K562 (cell line): ENCODE results near the gene ZNF121. TPM values are rescaled to one million over a fixed set of nuclear protein-coding genes. Genes with fewer than 3 reads are reported as not detected.

Experiments
- ARNT ChIP-seq, 2 experiments: fragments of 450-650 bp; IDR thresholded peaks; 2 replicates each; pipeline ENCODE4 v1.6.1; 2016; ENCODE audit warnings: mild to moderate bottlenecking in 1 of 2
- CBX5 ChIP-seq: IDR thresholded peaks from 2 replicates; pipeline ENCODE4 v1.6.1; 2014; ENCODE audit warnings: low read depth, borderline replicate concordance
- CHCHD3 ChIP-seq: fragments of 250-450 bp; sonication (Bioruptor Pico); IDR thresholded peaks from 2 replicates; pipeline ENCODE4 v2.1.2; 2022; ENCODE audit warnings: mild to moderate bottlenecking
- CHD2 ChIP-seq: IDR thresholded peaks from 2 replicates; pipeline ENCODE4 v1.6.1; 2011; ENCODE audit warnings: low read depth, low read length
- CTBP1 ChIP-seq: fragments of 450-650 bp; IDR thresholded peaks from 2 replicates; pipeline ENCODE4 v1.6.1; 2016; ENCODE audit warnings: borderline replicate concordance
- FOS ChIP-seq: IDR thresholded peaks from 3 replicates; pipeline ENCODE4 v1.6.1; 2011; ENCODE audit not compliant: insufficient read length; ENCODE audit errors: extremely low read depth
- HDAC2 ChIP-seq: fragments of 450-650 bp; IDR thresholded peaks from 2 replicates; pipeline ENCODE4 v1.6.1; 2016; ENCODE audit warnings: mild to moderate bottlenecking
- MEF2A ChIP-seq: IDR thresholded peaks from 2 replicates; pipeline ENCODE4 v1.6.1; 2011; ENCODE audit warnings: low read depth, mild to moderate bottlenecking, low read length, moderate library complexity; ENCODE audit not compliant: control insufficient read depth
- MNT ChIP-seq, 2 experiments: fragments of 450-650 bp; conservative IDR thresholded peaks; 2 replicates each; pipeline ENCODE4 v1.6.1; 2017; ENCODE audit warnings: mild to moderate bottlenecking in 2 of 2, moderate library complexity in 2 of 2
- MXD1 ChIP-seq: fragments of 250-450 bp; sonication (Bioruptor Pico); IDR thresholded peaks from 2 replicates; pipeline ENCODE4 v1.8.0; 2021; ENCODE audit warnings: borderline replicate concordance, mild to moderate bottlenecking, moderate library complexity; ENCODE audit not compliant: poor library complexity, severe bottlenecking
- NFE2L1 ChIP-seq: fragments of 450-650 bp; IDR thresholded peaks from 2 replicates; pipeline ENCODE4 v1.6.1; 2016; ENCODE audit warnings: missing genetic modification characterization, low read depth, mild to moderate bottlenecking, missing compliant biosample characterization, moderate library complexity, borderline replicate concordance
- RFX5 ChIP-seq: IDR thresholded peaks from 2 replicates; pipeline ENCODE4 v1.6.1; 2011; ENCODE audit warnings: low read depth, mild to moderate bottlenecking, improper control_type of control experiment, low read length
- SFPQ ChIP-seq: fragments of 200-400 bp; formaldehyde crosslinking; IDR thresholded peaks from 2 replicates; pipeline ENCODE4 v1.6.1; 2017; ENCODE audit warnings: mild to moderate bottlenecking, low read depth, low read length, moderate library complexity
- SIRT6 ChIP-seq: IDR thresholded peaks from one replicate; pipeline ENCODE4 v1.6.1; 2012; ENCODE audit warnings: low read depth, mild to moderate bottlenecking, control low read depth, inconsistent platforms, low read length, moderate library complexity
- SMAD2 ChIP-seq: fragments of 150-350 bp; IDR thresholded peaks from 2 replicates; pipeline ENCODE4 v1.6.1; 2014; ENCODE audit warnings: low read depth, mild to moderate bottlenecking, low read length
- SUPT5H ChIP-seq: fragments of 450-650 bp; IDR thresholded peaks from 2 replicates; pipeline ENCODE4 v1.6.1; 2016
- ZC3H11A ChIP-seq: IDR thresholded peaks from 2 replicates; pipeline ENCODE4 v1.6.1; 2012; ENCODE audit warnings: low read depth, low read length, improper control_type of control experiment
- ZFPM2 ChIP-seq: fragments of 250-450 bp; sonication (Bioruptor Pico); IDR thresholded peaks from 2 replicates; pipeline ENCODE4 v1.5.1; 2022; ENCODE audit warnings: mild to moderate bottlenecking
- ZHX1 ChIP-seq: fragments of 150-350 bp; conservative IDR thresholded peaks from 2 replicates; pipeline ENCODE4 v1.6.1; 2014; ENCODE audit warnings: low read length
- ZNF347 ChIP-seq: fragments of 450-650 bp; formaldehyde crosslinking; IDR thresholded peaks from 2 replicates; pipeline ENCODE4 v1.4.0; 2020; ENCODE audit warnings: low read depth, mild to moderate bottlenecking, moderate library complexity
- polyA plus RNA-seq, 8 experiments: library from polyadenylated mRNA; depleted of rRNA in 4 of 8; stranded (reverse) in 5 of 8; unstranded in 3 of 8; fragments of >200 nt; fragmentation: Nextera tagmentation in 2 of 8; fragmentation: Illumina TruSeq in 1 of 8; extraction: Ambion mirVana in 2 of 8; extraction: Trizol in 1 of 8; gene quantifications; 2 replicates each; pipeline versions ENCODE4 v1.2.1 to v1.2.3, GENCODE V29; 2011 to 2014; ENCODE audit warnings: inconsistent platforms in 1 of 8, missing spikeins in 1 of 8
- total RNA-seq, 7 experiments: library from RNA; depleted of rRNA in 6 of 7; stranded (reverse); fragments of >200 nt in 6 of 7; fragmentation: Illumina TruSeq in 2 of 7; extraction: Trizol in 2 of 7; gene quantifications; 2 replicates each; pipeline versions ENCODE4 v1.2.1 to v1.2.3, GENCODE V29; 2011 to 2021; ENCODE audit warnings: low replicate concordance in 1 of 7
- TF ChIP-seq, protein P1 (sequence below), 2 experiments: fragments of 250-450 bp in 1 of 2; fragments of 450-650 bp in 1 of 2; sonication (Bioruptor Pico) in 1 of 2; IDR thresholded peaks; 2 replicates each; pipeline versions ENCODE4 v1.6.1 to v1.8.0; 2016 to 2021; ENCODE audit warnings: mild to moderate bottlenecking in 2 of 2, moderate library complexity in 2 of 2, missing compliant biosample characterization in 1 of 2, missing genetic modification characterization in 1 of 2

Gene ZNF121
- total and polyA plus RNA-seq, 9 of the 15 experiments (the other 6 are each of a cell fraction or from before 2014, with no cell fraction given), result 14.6 to 115 (median 33.4) TPM

GRCh38 chr19:9565900-9566705 is 18.2 kb downstream of the ZNF121 start (continued):
- TF ChIP-seq SIRT6 (no peak), ZNF347 (CRISPR knock-in tag) (no peak), MEF2A (no peak), FOS (no peak), SUPT5H (peak; percentile 31; the same call in 1 of the 2 replicates), SFPQ (no peak), HDAC2 (no peak), MXD1 (no peak), ZC3H11A (no peak), ARNT (IDR thresholded peaks at IDR 0.05) (no peak), ZHX1 (no peak), CHCHD3 (no peak), ZFPM2 (CRISPR knock-in tag) (no peak), SMAD2 (no peak), CBX5 (peak; percentile 93; the same call in 1 of the 2 replicates), MNT (conservative IDR thresholded peaks at IDR 0.05) (no peak), CHD2 (peak; percentile 41; the same call in 1 of the 2 replicates), CTBP1 (no peak), RFX5 (no peak), NFE2L1 (no peak)
- TF ChIP-seq, protein P1, sequence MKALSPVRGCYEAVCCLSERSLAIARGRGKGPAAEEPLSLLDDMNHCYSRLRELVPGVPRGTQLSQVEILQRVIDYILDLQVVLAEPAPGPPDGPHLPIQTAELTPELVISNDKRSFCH (CRISPR knock-in tag; IDR thresholded peaks at IDR 0.05), result no peak
- TF ChIP-seq, protein P1 (tag; IDR thresholded peaks at IDR 0.05), result no peak
